GM21723 (cell line): ENCODE measurements around the gene SLU7.
"Not testable (repeated sequence)": the region's sequence is repeated elsewhere in the genome, so short reads cannot be mapped to it uniquely, and the experiment has no call there.

Experiments used
- ATAC-seq: cut with Tn5 transposase; IDR thresholded peaks from one replicate; pipeline ENCODE4 v1.9.1; 2021; ENCODE audit warnings: mild to moderate bottlenecking, moderate library complexity; ENCODE audit not compliant: unreplicated experiment

Gene SLU7

GRCh38 chr5:160451281-160451680 lies 32.4 kb upstream of the SLU7 start:
- no peak for ATAC-seq

GRCh38 chr5:160450164-160450932 lies 31.5 kb upstream of the SLU7 start:
- ATAC-seq, result peak; percentile 62

GRCh38 chr5:160449458-160449857 lies 30.6 kb upstream of the SLU7 start:
- no peak for ATAC-seq

- no peak for ATAC-seq
Observed at GRCh38 chr5:160448886-160449285, 30.0 kb upstream of the SLU7 start.

- ATAC-seq, result no peak
Observed at GRCh38 chr5:160445751-160446150, 26.9 kb upstream of the SLU7 start.

GRCh38 chr5:160445132-160445531 lies 26.3 kb upstream of the SLU7 start:
- no peak for ATAC-seq

GRCh38 chr5:160444407-160444806 lies 25.5 kb upstream of the SLU7 start:
- no peak for ATAC-seq

GRCh38 chr5:160442824-160443431 lies 24.0 kb upstream of the SLU7 start:
- ATAC-seq, result peak; percentile 24

GRCh38 chr5:160441311-160441781 lies 22.5 kb upstream of the SLU7 start:
- ATAC-seq, result peak; percentile 17

GRCh38 chr5:160439205-160439600 lies 20.3 kb upstream of the SLU7 start:
- ATAC-seq, result peak; percentile 63

GRCh38 chr5:160438316-160439204 lies 19.7 kb upstream of the SLU7 start:
- ATAC-seq, result peak; percentile 34

- no peak for ATAC-seq
Observed at GRCh38 chr5:160437271-160437670, 18.4 kb upstream of the SLU7 start.

- not testable (repeated sequence) for ATAC-seq
Observed at GRCh38 chr5:160436661-160437060, 17.8 kb upstream of the SLU7 start.

- no peak for ATAC-seq
Observed at GRCh38 chr5:160436017-160436416, 17.1 kb upstream of the SLU7 start.

GRCh38 chr5:160435532-160435931 lies 16.7 kb upstream of the SLU7 start:
- ATAC-seq, result no peak

GRCh38 chr5:160434022-160434531 lies 15.2 kb upstream of the SLU7 start:
- ATAC-seq, result peak; percentile 82

GRCh38 chr5:160432787-160433186 lies 13.9 kb upstream of the SLU7 start:
- no peak for ATAC-seq

- no peak for ATAC-seq
Observed at GRCh38 chr5:160432196-160432595, 13.3 kb upstream of the SLU7 start.

GRCh38 chr5:160427607-160428006 lies 8.7 kb upstream of the SLU7 start:
- ATAC-seq, result no peak

- ATAC-seq, result no peak
Observed at GRCh38 chr5:160423099-160423498, 4.2 kb upstream of the SLU7 start.

GRCh38 chr5:160421625-160422258 lies 2.9 kb upstream of the SLU7 start, which contains the start of gene PTTG1:
PTTG1 (plus strand) TSS chr5:160421855; CDS start chr5:160422313, 458 bp downstream.
- peak; percentile 72 for ATAC-seq
